K562 (cell line): Measurements from ENCODE around the gene MYBPHL. TPM values are rescaled to one million over a fixed set of nuclear protein-coding genes. Genes with fewer than 3 reads are reported as not detected.
A peak's percentile ranks its signal among the peaks of the same experiment; 100 is the strongest.

Experiments used
- CBX2 ChIP-seq: fragments of 200-600 bp; sonication (generic); IDR thresholded peaks from one replicate; pipeline ENCODE4 v1.6.1; 2012; ENCODE audit warnings: mild to moderate bottlenecking, low read length, inconsistent platforms; ENCODE audit not compliant: insufficient read depth, poor library complexity, severe bottlenecking
- CXXC5 ChIP-seq: fragments of 250-450 bp; sonication (Bioruptor Pico); IDR thresholded peaks from 2 replicates; pipeline ENCODE4 v1.8.0; 2022; ENCODE audit warnings: inconsistent platforms, mild to moderate bottlenecking, moderate library complexity
- FOXK2 ChIP-seq, 2 experiments: fragments of 450-650 bp; IDR thresholded peaks in 1 of 2; conservative IDR thresholded peaks in 1 of 2; 2 replicates each; pipeline ENCODE4 v1.6.1; 2016; ENCODE audit warnings: low read depth in 2 of 2, mild to moderate bottlenecking in 1 of 2
- FUS ChIP-seq: fragments of 200-400 bp; formaldehyde crosslinking; optimal IDR thresholded peaks from 2 replicates; pipeline ENCODE3; 2017; ENCODE audit warnings: low read depth, low read length
- JUN ChIP-seq, 2 experiments: sonication (generic) in 1 of 2; formaldehyde crosslinking in 1 of 2; IDR thresholded peaks; 2 replicates each; pipeline versions ENCODE4 v1.6.1 to v1.8.0; 2012 to 2022; ENCODE audit warnings: borderline replicate concordance in 2 of 2, mild to moderate bottlenecking in 2 of 2, improper control_type of control experiment in 1 of 2, low read depth in 1 of 2, low read length in 1 of 2, missing genetic modification reagents in 1 of 2
- KLF16 ChIP-seq: IDR thresholded peaks from 2 replicates; pipeline ENCODE4 v1.6.1; 2016; ENCODE audit warnings: antibody characterized with exemption
- MAX ChIP-seq: sonication (generic); formaldehyde crosslinking; IDR thresholded peaks from 2 replicates; pipeline ENCODE4 v1.9.0; 2022; ENCODE audit warnings: mild to moderate bottlenecking, missing genetic modification reagents
- MTA1 ChIP-seq: fragments of 450-650 bp; IDR thresholded peaks from 2 replicates; pipeline ENCODE4 v1.6.1; 2017; ENCODE audit warnings: borderline replicate concordance
- NUFIP1 ChIP-seq: fragments of 450-650 bp; IDR thresholded peaks from 2 replicates; pipeline ENCODE4 v1.6.1; 2018; ENCODE audit not compliant: partially characterized antibody
- POLR2G ChIP-seq: fragments of 200-400 bp; formaldehyde crosslinking; IDR thresholded peaks from 2 replicates; pipeline ENCODE4 v1.6.1; 2017; ENCODE audit warnings: low read depth, mild to moderate bottlenecking, antibody characterized with exemption, low read length, moderate library complexity
- RAD21 ChIP-seq, 2 experiments: fragments of 250-450 bp in 1 of 2; fragments of 450-650 bp in 1 of 2; sonication (Bioruptor Pico) in 1 of 2; formaldehyde crosslinking in 1 of 2; IDR thresholded peaks in 1 of 2; conservative IDR thresholded peaks in 1 of 2; 2 replicates each; pipeline versions ENCODE4 v1.4.0 to v1.8.0; 2020 to 2022; ENCODE audit warnings: mild to moderate bottlenecking in 2 of 2, moderate library complexity in 1 of 2
- RBM34 ChIP-seq: fragments of 200-400 bp; formaldehyde crosslinking; IDR thresholded peaks from 2 replicates; pipeline ENCODE4 v1.6.1; 2018; ENCODE audit warnings: low read length, borderline replicate concordance; ENCODE audit not compliant: insufficient read depth
- SMARCA5 ChIP-seq: fragments of 450-650 bp; IDR thresholded peaks from 2 replicates; pipeline ENCODE4 v1.6.1; 2016
- SMC3 ChIP-seq: conservative IDR thresholded peaks from 2 replicates; pipeline ENCODE4 v1.6.1; 2011; ENCODE audit warnings: low read depth, low read length, improper control_type of control experiment; ENCODE audit not compliant: insufficient read depth
- SP2 ChIP-seq: IDR thresholded peaks from 2 replicates; pipeline ENCODE4 v1.6.1; 2011; ENCODE audit warnings: mild to moderate bottlenecking, low read depth, low read length, moderate library complexity; ENCODE audit not compliant: poor library complexity, severe bottlenecking; ENCODE audit errors: extremely low read depth
- SREBF1 ChIP-seq: fragments of 150-350 bp; IDR thresholded peaks from 2 replicates; pipeline ENCODE4 v1.6.1; 2014; ENCODE audit warnings: antibody characterized with exemption, low read depth, low read length, borderline replicate concordance
- STAT5B ChIP-seq: fragments of 250-450 bp; sonication (Bioruptor Pico); IDR thresholded peaks from 2 replicates; pipeline ENCODE4 v1.8.0; 2021; ENCODE audit warnings: mild to moderate bottlenecking, inconsistent platforms
- TBP ChIP-seq: optimal IDR thresholded peaks from 2 replicates; pipeline ENCODE3; 2011; ENCODE audit warnings: low read depth, low read length, improper control_type of control experiment
- THAP12 ChIP-seq: fragments of 250-450 bp; sonication (Bioruptor Pico); IDR thresholded peaks from 2 replicates; pipeline ENCODE4 v1.9.0; 2021; ENCODE audit warnings: mild to moderate bottlenecking, inconsistent platforms
- TRIM24 ChIP-seq, 2 experiments: fragments of 450-650 bp; IDR thresholded peaks; 2 replicates each; pipeline ENCODE4 v1.6.1; 2016
- ZBED1 ChIP-seq: IDR thresholded peaks from 2 replicates; pipeline ENCODE4 v1.6.1; 2014
- ZFP30 ChIP-seq: fragments of 250-450 bp; sonication (Bioruptor Pico); IDR thresholded peaks from 2 replicates; pipeline ENCODE4 v1.8.0; 2022; ENCODE audit warnings: moderate library complexity, mild to moderate bottlenecking, inconsistent platforms, borderline replicate concordance
- ZNF282 ChIP-seq: sonication (generic); formaldehyde crosslinking; IDR thresholded peaks from 2 replicates; pipeline ENCODE4 v1.8.1; 2023; ENCODE audit warnings: missing genetic modification reagents
- ZNF316 ChIP-seq: fragments of 450-650 bp; IDR thresholded peaks from 2 replicates; pipeline ENCODE4 v1.6.1; 2016
- polyA plus RNA-seq, 8 experiments: library from polyadenylated mRNA; depleted of rRNA in 4 of 8; stranded (reverse) in 5 of 8; unstranded in 3 of 8; fragments of >200 nt; fragmentation: Nextera tagmentation in 2 of 8; fragmentation: Illumina TruSeq in 1 of 8; extraction: Ambion mirVana in 2 of 8; extraction: Trizol in 1 of 8; gene quantifications; 2 replicates each; pipeline versions ENCODE4 v1.2.1 to v1.2.3, GENCODE V29; 2011 to 2014; ENCODE audit warnings: inconsistent platforms in 1 of 8, missing spikeins in 1 of 8
- total RNA-seq, 7 experiments: library from RNA; depleted of rRNA in 6 of 7; stranded (reverse); fragments of >200 nt in 6 of 7; fragmentation: Illumina TruSeq in 2 of 7; extraction: Trizol in 2 of 7; gene quantifications; 2 replicates each; pipeline versions ENCODE4 v1.2.1 to v1.2.3, GENCODE V29; 2011 to 2021; ENCODE audit warnings: low replicate concordance in 1 of 7
- TF ChIP-seq, protein P1 (sequence below): sonication (generic); formaldehyde crosslinking; IDR thresholded peaks from 2 replicates; pipeline ENCODE4 v1.8.0; 2022; ENCODE audit warnings: mild to moderate bottlenecking, missing genetic modification reagents

MYBPHL gene
- total and polyA plus RNA-seq, 9 of the 15 experiments (the other 6 are each of a cell fraction or from before 2014, with no cell fraction given) = 0.20 to 1.9 (median 0.33) TPM

DNA sequence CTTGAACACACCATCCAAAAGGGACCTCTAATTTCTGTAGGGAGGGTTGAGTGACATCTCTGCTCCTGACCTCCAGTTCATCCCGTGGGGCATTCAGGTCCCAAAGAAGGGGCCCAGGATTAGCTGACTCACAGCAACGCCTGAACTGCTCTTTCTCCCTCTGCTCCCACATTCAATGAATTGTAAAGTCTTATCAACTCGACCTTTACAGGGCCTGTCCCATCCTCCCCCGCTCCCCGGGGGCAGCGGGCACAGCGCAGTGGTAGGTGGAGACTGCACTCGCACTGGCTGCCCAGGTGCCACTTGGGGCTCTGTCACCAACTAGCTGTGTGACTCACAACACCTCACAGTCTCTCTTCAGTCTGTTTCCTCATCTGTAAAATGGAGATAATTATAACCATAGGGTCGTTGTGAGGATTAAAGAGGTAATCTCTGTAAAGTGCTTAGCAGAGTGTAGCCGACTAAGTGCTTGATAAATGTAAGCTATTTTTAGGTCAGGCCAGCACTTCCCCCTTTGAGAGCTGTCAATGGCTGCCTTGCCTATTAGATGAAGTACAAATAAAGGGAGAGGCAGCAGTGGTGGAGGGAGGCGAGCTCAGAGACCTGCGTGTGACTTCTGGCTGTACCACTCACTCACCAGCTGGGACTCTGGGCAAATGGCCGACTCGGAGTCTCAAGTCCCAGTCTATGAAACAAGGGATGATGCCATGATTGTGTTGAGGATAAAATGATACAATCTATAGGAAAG, 637 bp upstream of the MYBPHL start (continued):
- TF ChIP-seq STAT5B = no peak
- 0 out of 2 replicates have a peak, but pooled peaks have one; percentile 42 for TF ChIP-seq ZBED1
- TF ChIP-seq FUS = no peak
- peak; percentile 34; the same call in 1 of the 2 replicates for TF ChIP-seq KLF16
- no peak for TF ChIP-seq NUFIP1
- TF ChIP-seq SMC3 = no peak
- TF ChIP-seq SREBF1 = no peak
- no peak for TF ChIP-seq ZFP30 (CRISPR knock-in tag)
- no peak for TF ChIP-seq TBP
- TF ChIP-seq POLR2G = no peak; the same call in 1 of the 2 replicates
- peak; percentile 81; the same call in 1 of the 2 replicates for TF ChIP-seq MTA1
- TF ChIP-seq ZNF316 = peak; percentile 78
- TF ChIP-seq TRIM24 (IDR thresholded peaks at IDR 0.05) = 0 out of 4 replicates have a peak, but pooled peaks of 1 of the 2 experiments have one; percentile 53
- TF ChIP-seq CBX2 = no peak
- TF ChIP-seq THAP12 = no peak
- TF ChIP-seq CXXC5 (CRISPR knock-in tag) = peak; percentile 70
- no peak for TF ChIP-seq RBM34
- TF ChIP-seq ZNF282 (CRISPR knock-in tag) = no peak
- TF ChIP-seq SMARCA5 = peak; percentile 64; the same call in 1 of the 2 replicates
- TF ChIP-seq FOXK2 (conservative IDR thresholded peaks at IDR 0.05 in 1 of 2, IDR thresholded peaks at IDR 0.05 in 1 of 2; ENCODE audit: low read depth in 2 of 2) = peak in 1 of 2 experiments; percentile 34; a peak in 1 of 4 replicates
- TF ChIP-seq MAX = 0 out of 2 replicates have a peak, but pooled peaks have one; percentile 9
- no peak for TF ChIP-seq JUN (IDR thresholded peaks at IDR 0.05; ENCODE audit: borderline replicate concordance, low read depth, low read length)
- 0 out of 2 replicates have a peak, but pooled peaks have one; percentile 11 for TF ChIP-seq JUN (CRISPR knock-in tag; IDR thresholded peaks at IDR 0.05; ENCODE audit: borderline replicate concordance)
- TF ChIP-seq SP2 = no peak
- TF ChIP-seq, protein P1, sequence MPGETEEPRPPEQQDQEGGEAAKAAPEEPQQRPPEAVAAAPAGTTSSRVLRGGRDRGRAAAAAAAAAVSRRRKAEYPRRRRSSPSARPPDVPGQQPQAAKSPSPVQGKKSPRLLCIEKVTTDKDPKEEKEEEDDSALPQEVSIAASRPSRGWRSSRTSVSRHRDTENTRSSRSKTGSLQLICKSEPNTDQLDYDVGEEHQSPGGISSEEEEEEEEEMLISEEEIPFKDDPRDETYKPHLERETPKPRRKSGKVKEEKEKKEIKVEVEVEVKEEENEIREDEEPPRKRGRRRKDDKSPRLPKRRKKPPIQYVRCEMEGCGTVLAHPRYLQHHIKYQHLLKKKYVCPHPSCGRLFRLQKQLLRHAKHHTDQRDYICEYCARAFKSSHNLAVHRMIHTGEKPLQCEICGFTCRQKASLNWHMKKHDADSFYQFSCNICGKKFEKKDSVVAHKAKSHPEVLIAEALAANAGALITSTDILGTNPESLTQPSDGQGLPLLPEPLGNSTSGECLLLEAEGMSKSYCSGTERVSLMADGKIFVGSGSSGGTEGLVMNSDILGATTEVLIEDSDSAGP (CRISPR knock-in tag) = no peak; the same call in 1 of the 2 replicates
- TF ChIP-seq RAD21 (CRISPR knock-in tag; conservative IDR thresholded peaks at IDR 0.05 in 1 of 2, IDR thresholded peaks at IDR 0.05 in 1 of 2) = no peak; a peak in 1 of 4 replicates
